Hepatocyte (in vitro differentiated cells): ENCODE results near the gene LMF2. TPM values are rescaled to one million over a fixed set of nuclear protein-coding genes. Genes with fewer than 3 reads are reported as not detected.

ENCODE experiments used
- DNase-seq: peaks from one replicate; pipeline ENCODE4 v3.0.0-alpha.2; 2016; ENCODE audit warnings: low spot score
- H2AFZ ChIP-seq: fragments of 200-600 bp; sonication (generic); 2 replicates; pipeline ENCODE4 v1.6.0; 2016; ENCODE audit warnings: antibody characterized with exemption, mild to moderate bottlenecking
- H3K27ac ChIP-seq: fragments of 200-600 bp; sonication (generic); 2 replicates; pipeline ENCODE4 v1.5.1; 2016; ENCODE audit warnings: mild to moderate bottlenecking
- H3K27me3 ChIP-seq: fragments of 200-600 bp; sonication (generic); 2 replicates; pipeline ENCODE4 v1.6.1; 2016
- H3K36me3 ChIP-seq: fragments of 200-600 bp; sonication (generic); replicated peaks from 2 replicates; pipeline ENCODE4 v1.5.1; 2016; ENCODE audit warnings: low read depth; ENCODE audit not compliant: insufficient read depth
- H3K4me1 ChIP-seq: fragments of 200-600 bp; sonication (generic); 2 replicates; pipeline ENCODE4 v1.5.1; 2016; ENCODE audit warnings: mild to moderate bottlenecking, moderate library complexity; ENCODE audit not compliant: insufficient read depth
- H3K4me2 ChIP-seq: fragments of 200-600 bp; sonication (generic); 2 replicates; pipeline ENCODE4 v1.6.0; 2016
- H3K4me3 ChIP-seq: fragments of 200-600 bp; sonication (generic); 2 replicates; pipeline ENCODE4 v1.5.1; 2016; ENCODE audit warnings: mild to moderate bottlenecking
- H3K79me2 ChIP-seq: fragments of 200-600 bp; sonication (generic); 2 replicates; pipeline ENCODE4 v1.6.0; 2017; ENCODE audit warnings: mild to moderate bottlenecking
- H3K9me2 ChIP-seq: fragments of 200-600 bp; sonication (generic); replicated peaks from 2 replicates; pipeline ENCODE4 v1.6.0; 2017; ENCODE audit warnings: mild to moderate bottlenecking; ENCODE audit not compliant: insufficient read depth
- H3K9me3 ChIP-seq: fragments of 200-600 bp; sonication (generic); 2 replicates; pipeline ENCODE4 v1.5.1; 2016; ENCODE audit warnings: low read depth, mild to moderate bottlenecking
- H4K20me1 ChIP-seq: fragments of 200-600 bp; sonication (generic); 2 replicates; pipeline ENCODE4 v1.6.0; 2016; ENCODE audit warnings: mild to moderate bottlenecking; ENCODE audit not compliant: insufficient read depth, poor library complexity, severe bottlenecking
- CTCF ChIP-seq: fragments of 200-600 bp; sonication (generic); IDR thresholded peaks from 2 replicates; pipeline ENCODE4 v1.5.1; 2016; ENCODE audit warnings: antibody characterized with exemption, mild to moderate bottlenecking; ENCODE audit not compliant: poor library complexity
- EZH2 ChIP-seq: fragments of 200-600 bp; sonication (generic); IDR thresholded peaks from 2 replicates; pipeline ENCODE4 v1.6.1; 2016; ENCODE audit warnings: antibody characterized with exemption, mild to moderate bottlenecking, borderline replicate concordance
- EZH2phosphoT487 ChIP-seq: fragments of 200-600 bp; sonication (generic); IDR thresholded peaks from one replicate; pipeline ENCODE4 v1.6.1; 2018; ENCODE audit warnings: antibody characterized with exemption, mild to moderate bottlenecking, low read depth, moderate library complexity; ENCODE audit not compliant: unreplicated experiment, severe bottlenecking
- WGBS: methylation state at CpG from one replicate; pipeline ENCODE4 v1.1.6; 2016; ENCODE audit warnings: low lambda C conversion rate; ENCODE audit errors: missing lambda C conversion rate; 5-methylcytosine and 5-hydroxymethylcytosine counted together
- polyA plus RNA-seq: library from polyadenylated mRNA; unstranded; fragments of >200 nt; fragmentation: Nextera tagmentation; extraction: Ambion mirVana; gene quantifications from 2 replicates; pipeline ENCODE4 v1.2.1, GENCODE V29; 2016
- total RNA-seq: library from RNA; depleted of rRNA; stranded (reverse); fragments of >200 nt; gene quantifications from 2 replicates; pipeline ENCODE4 v1.2.3, GENCODE V29; 2014

Gene LMF2
- total and polyA plus RNA-seq, 2 experiments from 2014 or later: 32.8 to 97.6 TPM

GRCh38 chr22:50483106-50483505 is 24.4 kb downstream of the LMF2 start:
- DNase-seq: no peak
- no peak for TF ChIP-seq EZH2phosphoT487
- TF ChIP-seq CTCF: no peak
- TF ChIP-seq EZH2: no peak
- 94% methylated on average over 9 of the region's 10 CpGs for WGBS
- Histone ChIP-seq H3K36me3 (no peaks in the 10 kb centered on the region), H3K4me3 (no peak overlapping the region), H2AFZ (no peak overlapping the region), H3K4me2 (peak overlapping the region; percentile 88), H3K9me2 (no peaks in the 10 kb centered on the region), H3K4me1 (peaks cover 14% of the 10 kb centered on the region), H4K20me1 (no peaks in the 10 kb centered on the region), H3K27ac (no peak overlapping the region), H3K79me2 (no peaks in the 10 kb centered on the region), H3K9me3 (no peaks in the 10 kb centered on the region), H3K27me3 (peaks cover 29% of the 10 kb centered on the region)

DNA sequence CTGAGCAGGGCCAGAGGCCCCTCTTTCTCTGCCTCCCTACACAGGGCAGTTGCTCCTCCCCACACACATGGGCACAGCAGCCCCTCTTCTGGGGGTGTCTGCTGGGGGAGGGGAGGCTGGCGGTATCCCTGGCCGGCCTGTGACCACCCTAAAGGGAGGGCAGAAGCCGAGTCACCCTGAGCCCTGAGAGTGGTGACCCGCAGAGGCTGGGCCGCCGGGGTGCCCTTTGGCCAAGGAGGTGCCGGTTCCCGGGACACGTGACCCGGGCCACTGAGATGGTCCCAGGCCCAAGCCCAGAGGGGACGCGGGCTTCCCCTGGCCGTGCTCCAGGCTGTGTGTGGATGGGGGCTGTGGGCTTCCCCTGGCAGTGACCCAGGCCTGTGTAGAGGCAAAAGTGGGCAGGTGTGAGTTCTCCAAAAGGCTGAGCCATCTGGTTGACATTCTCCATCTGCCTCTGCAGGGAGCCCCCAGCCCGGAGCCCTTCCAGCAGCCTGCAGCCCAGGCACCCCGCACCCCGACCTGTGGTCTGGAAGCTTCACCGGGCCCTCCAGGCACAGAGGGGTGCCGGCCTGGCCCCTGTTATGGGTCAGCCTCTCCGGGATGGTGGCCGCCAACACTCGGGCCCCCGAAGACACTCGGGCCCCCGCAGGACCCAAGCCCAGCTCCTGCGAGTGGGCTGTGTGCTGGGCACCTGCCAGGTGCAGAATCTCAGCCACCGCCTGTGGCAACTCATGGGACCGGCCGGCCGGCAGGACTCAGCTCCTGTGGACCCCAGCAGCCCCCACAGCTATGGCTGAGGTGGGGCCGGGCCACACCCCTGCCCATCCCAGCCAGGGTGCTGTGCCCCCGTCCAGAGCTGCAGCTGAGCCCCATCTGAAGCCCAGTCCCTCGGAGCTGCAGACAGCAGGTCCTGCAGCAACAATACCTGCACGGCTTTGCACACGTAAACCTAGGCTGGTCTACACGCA is 25.1 kb downstream of the LMF2 start:
- Histone ChIP-seq H3K9me3 (no peaks in the 10 kb centered on the region), H3K4me2 (peak overlapping the region; percentile 88), H3K27me3 (peaks cover 29% of the 10 kb centered on the region), H3K27ac (no peak overlapping the region), H3K4me1 (peaks cover 14% of the 10 kb centered on the region), H3K79me2 (no peaks in the 10 kb centered on the region), H3K9me2 (no peaks in the 10 kb centered on the region), H3K4me3 (peak overlapping the region; percentile 52), H4K20me1 (no peaks in the 10 kb centered on the region), H3K36me3 (no peaks in the 10 kb centered on the region), H2AFZ (peak overlapping the region; percentile 74)
- TF ChIP-seq EZH2phosphoT487: no peak
- no peak for DNase-seq
- 84% methylated on average over 30 of the region's 35 CpGs for WGBS

DNA sequence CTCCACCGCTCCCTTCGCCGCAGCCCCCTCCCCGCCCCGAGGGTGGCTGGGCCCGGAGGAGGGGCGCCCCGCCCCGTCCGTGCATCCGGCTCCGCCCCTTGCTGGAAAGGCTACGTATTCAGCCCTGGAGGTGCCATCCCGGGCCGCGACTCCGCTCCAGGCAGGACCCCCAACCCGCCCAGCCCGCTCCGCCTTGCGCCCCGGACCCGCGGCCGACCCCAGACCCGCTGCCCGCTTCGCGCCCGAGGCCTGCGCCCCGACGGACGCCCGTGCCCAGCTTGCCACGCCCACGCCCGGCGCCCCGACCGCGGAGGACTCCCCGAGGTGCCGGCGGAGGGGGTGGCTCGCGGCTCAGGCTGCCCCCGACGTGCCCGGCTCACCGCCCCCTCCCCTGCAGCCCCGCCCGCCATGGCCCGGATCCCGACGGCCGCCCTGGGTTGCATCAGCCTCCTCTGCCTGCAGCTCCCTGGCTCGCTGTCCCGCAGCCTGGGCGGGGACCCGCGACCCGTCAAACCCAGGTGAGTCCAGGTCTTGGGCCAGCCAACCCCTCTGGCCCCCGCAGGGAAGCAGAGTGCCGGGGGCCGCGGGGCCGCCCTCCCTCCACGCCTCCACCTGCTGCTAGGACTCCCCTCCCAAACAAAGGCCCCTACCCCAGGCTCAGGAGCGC is 25.9 kb downstream of the LMF2 start, which contains the start of gene ADM2:
Gene ADM2 (plus strand): TSS at position 104 of the 667 bp plus-strand sequence. CDS start 305 bp downstream, at position 409.
- whole genome bisulfite sequencing: 14% methylated on average over 13 of the region's 70 CpGs
- Histone ChIP-seq H3K9me2 (no peaks in the 10 kb centered on the region), H3K4me1 (peaks cover 14% of the 10 kb centered on the region), H3K4me2 (peak within 1 kb of the TSS; percentile 88), H3K4me3 (peak within 1 kb of the TSS; percentile 52), H4K20me1 (no peaks in the 10 kb centered on the region), H3K36me3 (no peaks in the 10 kb centered on the region), H3K27me3 (peaks cover 29% of the 10 kb centered on the region), H3K27ac (no peak within 1 kb of the TSS), H3K9me3 (no peaks in the 10 kb centered on the region), H2AFZ (peak within 1 kb of the TSS; percentile 74), H3K79me2 (no peaks in the 10 kb centered on the region)
- peak; percentile 73 for DNase-seq
- TF ChIP-seq EZH2: peak; percentile 17
- TF ChIP-seq CTCF: no peak
- TF ChIP-seq EZH2phosphoT487: no peak

GRCh38 chr22:50481045-50481439 is 26.5 kb downstream of the LMF2 start:
- Histone ChIP-seq H3K36me3 (no peaks in the 10 kb centered on the region), H3K4me1 (peaks cover 14% of the 10 kb centered on the region), H3K9me3 (no peaks in the 10 kb centered on the region), H3K79me2 (no peaks in the 10 kb centered on the region), H3K27me3 (peaks cover 29% of the 10 kb centered on the region), H3K27ac (no peak overlapping the region), H2AFZ (peak overlapping the region; percentile 74), H4K20me1 (no peaks in the 10 kb centered on the region), H3K9me2 (no peaks in the 10 kb centered on the region), H3K4me2 (peak overlapping the region; percentile 88), H3K4me3 (peak overlapping the region; percentile 52)
- no peak for DNase-seq
- 10% methylated on average over 20 of the region's 45 CpGs for whole genome bisulfite sequencing
- TF ChIP-seq EZH2phosphoT487: no peak
- peak; percentile 79 for TF ChIP-seq EZH2
- TF ChIP-seq CTCF: no peak
